ENCODE measurements around the gene USP1. TPM values are rescaled to one million over a fixed set of nuclear protein-coding genes. Genes with fewer than 3 reads are reported as not detected.

The USP1 gene
- total and polyA plus RNA-seq, 2 donors (not counting 3 experiments of a cell fraction or from before 2014, with no cell fraction given) = 7.0 to 38.4 TPM

- intact Hi-C loops (cut with micrococcal nuclease) (no loop called here), dilution Hi-C loops (cut with MboI; ENCODE audit: extremely low pct_ligation_motif_present, low sequenced_read_pairs) (no loop called here)
- ChIA-PET CTCF (interaction anchor here (2.4 kb wide), 1 partner anchor 219 kb away, joined by 5 read pairs; no protein-coding TSS in a partner anchor), POLR2A (no interaction called here)
- Histone ChIP-seq H3K9me1 (replicated peaks; ENCODE audit: control insufficient read depth, extremely low read depth, insufficient read depth, low read length) (no peaks in the 10 kb centered on the region), H3K27ac (ENCODE audit: insufficient read depth, low read depth, low read length) (no peak overlapping the region), H3K27me3 (ENCODE audit: control insufficient read depth in 2 of 2, insufficient read depth in 2 of 2, low read length in 2 of 2) (no peaks in the 10 kb centered on the region), H3K4me1 (ENCODE audit: control insufficient read depth, extremely low read depth, insufficient read depth, low read length) (no peaks in the 10 kb centered on the region), H3K4me2 (ENCODE audit: insufficient read depth, low read length) (no peak overlapping the region), H3K36me3 (ENCODE audit: control insufficient read depth in 2 of 2, extremely low read depth in 1 of 2, insufficient read depth in 2 of 2, low read length in 2 of 2) (no peaks in the 10 kb centered on the region), H3K4me3 (replicated peaks in 1 of 3; ENCODE audit: insufficient read depth in 1 of 3, low read depth in 1 of 3, low read length in 3 of 3) (no peak overlapping the region), H4K20me1 (replicated peaks; ENCODE audit: control insufficient read depth, extremely low read depth, insufficient read depth, low read length) (no peaks in the 10 kb centered on the region), H3K79me2 (ENCODE audit: control insufficient read depth, insufficient read depth, low read length) (no peaks in the 10 kb centered on the region), H3K9me3 (replicated peaks; ENCODE audit: control insufficient read depth, insufficient read depth, low read length) (no peaks in the 10 kb centered on the region), H2AFZ (ENCODE audit: low read depth, low read length) (no peak overlapping the region), H3K9ac (replicated peaks; ENCODE audit: extremely low read depth, insufficient read depth, low read length) (no peak overlapping the region)
- BruUV-seq (replicated peaks) = no TSS peak
- TF ChIP-seq EZH2 (IDR thresholded peaks at IDR 0.05; ENCODE audit: borderline replicate concordance, low read depth, low read length, severe bottlenecking) = no peak
- TF ChIP-seq MAX (IDR thresholded peaks at IDR 0.05; ENCODE audit: insufficient read depth, insufficient read length) = no peak
- no peak for TF ChIP-seq CTCF (IDR thresholded peaks at IDR 0.05; ENCODE audit: extremely low read depth in 1 of 2, insufficient read depth in 1 of 2, low read depth in 1 of 2, low read length in 2 of 2)
- no peak for TF ChIP-seq POLR2AphosphoS5 (IDR thresholded peaks at IDR 0.05; ENCODE audit: insufficient read depth, low read depth, low read length)
- TF ChIP-seq GATA2 (IDR thresholded peaks at IDR 0.05; ENCODE audit: insufficient read depth, insufficient read length, low read depth, low read length) = no peak
- TF ChIP-seq JUN (IDR thresholded peaks at IDR 0.05; ENCODE audit: borderline replicate concordance, insufficient read depth, insufficient read length, low read depth) = no peak
- no peak for TF ChIP-seq FOS (IDR thresholded peaks at IDR 0.05; ENCODE audit: borderline replicate concordance, insufficient read depth, low read length)
- no peak for TF ChIP-seq POLR2A (IDR thresholded peaks at IDR 0.05; ENCODE audit: low read depth, low read length)
- no peak for TF ChIP-seq MYC (IDR thresholded peaks at IDR 0.05; ENCODE audit: low read depth, low read length)
- FAIRE-seq = no peak
- no peak for DNase-seq (ENCODE audit: low read depth, low spot score)
These were observed 41.6 kb upstream of the USP1 start for GRCh38 chr1:62395291-62395690.
